Activated naive CD4-positive, alpha-beta T cell treated with anti-CD3 and anti-CD28 coated beads for 36 hours (primary cell): Measurements from ENCODE around the gene ASH1L. TPM values are rescaled to one million over a fixed set of nuclear protein-coding genes. Genes with fewer than 3 reads are reported as not detected.
"Not testable (repeated sequence)": the region's sequence is repeated elsewhere in the genome, so short reads cannot be mapped to it uniquely, and the experiment has no call there.

Source experiments
- CTCF ChIA-PET: fragments of 350-600 bp; sonication (Branson Sonifier 250); formaldehyde crosslinking; loops from one replicate; lab custom pipeline; 2021; ENCODE audit warnings: antibody characterized with exemption; lab: Charles Lee
- DNase-seq: peaks from one replicate; pipeline ENCODE4 v3.0.0-alpha.2; 2020
- H3K27ac Mint-ChIP-seq: one replicate; pipeline ENCODE4 v1.8.0; 2021; ENCODE audit warnings: mild to moderate bottlenecking, mixed read lengths
- H3K27me3 Mint-ChIP-seq: one replicate; pipeline ENCODE4 v1.8.0; 2021; ENCODE audit warnings: low read depth, mixed read lengths
- H3K36me3 Mint-ChIP-seq: one replicate; pipeline ENCODE4 v1.8.0; 2021; ENCODE audit warnings: low read depth, mixed read lengths
- H3K4me1 Mint-ChIP-seq: one replicate; pipeline ENCODE4 v1.8.0; 2021; ENCODE audit warnings: low read depth, mixed read lengths
- H3K4me3 Mint-ChIP-seq: one replicate; pipeline ENCODE4 v1.8.0; 2021; ENCODE audit warnings: mild to moderate bottlenecking, moderate library complexity, mixed read lengths
- H3K9me3 Mint-ChIP-seq: one replicate; pipeline ENCODE4 v1.8.0; 2021; ENCODE audit warnings: mixed read lengths
- intact Hi-C: fragments of 100-400 bp; cut with micrococcal nuclease; formaldehyde crosslinking; loops from one replicate; pipeline ENCODE4 v1.15.1; 2023
- total RNA-seq, 2 experiments: library from RNA; stranded (reverse); gene quantifications; one replicate each; pipeline ENCODE4 v1.2.3, GENCODE V29; 2021

The ASH1L gene
- total RNA-seq, 2 experiments from 2014 or later, result 27.4 to 27.5 TPM

- not testable (repeated sequence) for H3K9me3 Mint-ChIP-seq, H3K27ac Mint-ChIP-seq, H3K4me3 Mint-ChIP-seq, H3K27me3 Mint-ChIP-seq, H3K36me3 Mint-ChIP-seq, H3K4me1 Mint-ChIP-seq, DNase-seq
- CTCF ChIA-PET, result interaction anchor here (0.6 to 3.9 kb wide), 4 partner anchors 34 to 340 kb away, joined by 3 to 24 read pairs (median 3); no protein-coding TSS in a partner anchor
- intact Hi-C loops, result loop anchor here (1.0 to 2.0 kb wide), 2 partner anchors 266 to 384 kb away; partner anchors contain the start of gene THBS3
These were observed 28.1 kb upstream of the ASH1L start for GRCh38 chr1:155590516-155591247.

GRCh38 chr1:155589282-155589681 is 26.7 kb upstream of the ASH1L start:
- H3K27me3 Mint-ChIP-seq, H3K9me3 Mint-ChIP-seq, intact Hi-C loops, H3K4me3 Mint-ChIP-seq, H3K27ac Mint-ChIP-seq, DNase-seq, CTCF ChIA-PET, H3K36me3 Mint-ChIP-seq, H3K4me1 Mint-ChIP-seq: not testable (repeated sequence)

- H3K27ac Mint-ChIP-seq, H3K9me3 Mint-ChIP-seq, H3K4me1 Mint-ChIP-seq, DNase-seq, H3K27me3 Mint-ChIP-seq, H3K36me3 Mint-ChIP-seq, intact Hi-C loops, H3K4me3 Mint-ChIP-seq: not testable (repeated sequence)
- CTCF ChIA-PET, result interaction anchor here (0.6 to 0.7 kb wide), 3 partner anchors 44 to 1032 kb away, joined by 3 read pairs; no protein-coding TSS in a partner anchor
These were observed 21.2 kb upstream of the ASH1L start for GRCh38 chr1:155583846-155584245.

- H3K27ac Mint-ChIP-seq, H3K27me3 Mint-ChIP-seq, CTCF ChIA-PET, DNase-seq, H3K36me3 Mint-ChIP-seq, H3K9me3 Mint-ChIP-seq, intact Hi-C loops, H3K4me3 Mint-ChIP-seq: not testable (repeated sequence)
- H3K4me1 Mint-ChIP-seq, result peaks cover 13% of the 10 kb centered on the region
These were observed 13.0 kb upstream of the ASH1L start for GRCh38 chr1:155575608-155576007.

GRCh38 chr1:155574077-155574476 is 11.5 kb upstream of the ASH1L start:
- Mint-ChIP-seq H3K9me3 (no peaks in the 10 kb centered on the region), H3K27me3 (no peaks in the 10 kb centered on the region), H3K36me3 (peaks cover 3% of the 10 kb centered on the region), H3K27ac (no peak overlapping the region), H3K4me1 (peaks cover 20% of the 10 kb centered on the region), H3K4me3 (no peak overlapping the region)
- intact Hi-C loops, result no loop called here
- CTCF ChIA-PET, result no interaction called here
- DNase-seq, result no peak

GRCh38 chr1:155570593-155570990 is 8.0 kb upstream of the ASH1L start:
- Mint-ChIP-seq H3K36me3 (peaks cover 16% of the 10 kb centered on the region), H3K4me1 (peaks cover 32% of the 10 kb centered on the region), H3K27ac (no peak overlapping the region), H3K27me3 (no peaks in the 10 kb centered on the region), H3K9me3 (no peaks in the 10 kb centered on the region), H3K4me3 (no peak overlapping the region)
- DNase-seq, result no peak
- CTCF ChIA-PET, result no interaction called here
- intact Hi-C loops, result no loop called here

- peaks cover 33% of the 10 kb centered on the region for H3K4me1 Mint-ChIP-seq
- H3K9me3 Mint-ChIP-seq, result no peaks in the 10 kb centered on the region
- no peak for DNase-seq
- H3K27ac Mint-ChIP-seq, result no peak overlapping the region
- no peak overlapping the region for H3K4me3 Mint-ChIP-seq
- no peaks in the 10 kb centered on the region for H3K27me3 Mint-ChIP-seq
- intact Hi-C loops, result loop anchor here (10.0 kb wide), 2 partner anchors 55 to 295 kb away; partner anchors contain the start of genes CLK2 and HCN3
- H3K36me3 Mint-ChIP-seq, result peaks cover 19% of the 10 kb centered on the region
- CTCF ChIA-PET, result no interaction called here
These were observed 7.5 kb upstream of the ASH1L start for GRCh38 chr1:155569988-155570592.

GRCh38 chr1:155563377-155564022 is 897 bp upstream of the ASH1L start:
- Mint-ChIP-seq H3K4me1 (peaks cover 45% of the 10 kb centered on the region), H3K36me3 (peaks cover 22% of the 10 kb centered on the region), H3K27ac (peak overlapping the region; percentile 97), H3K4me3 (peak overlapping the region; percentile 100)
- intact Hi-C loops, result loop anchor here (2.0 to 10.0 kb wide), 6 partner anchors 49 to 321 kb away; partner anchors contain the start of genes CLK2 and HCN3
- CTCF ChIA-PET, H3K27me3 Mint-ChIP-seq, DNase-seq, H3K9me3 Mint-ChIP-seq: not testable (repeated sequence)

- H3K36me3 Mint-ChIP-seq, result peaks cover 24% of the 10 kb centered on the region
- peaks cover 50% of the 10 kb centered on the region for H3K4me1 Mint-ChIP-seq
- H3K9me3 Mint-ChIP-seq, H3K27me3 Mint-ChIP-seq, CTCF ChIA-PET: not testable (repeated sequence)
- DNase-seq, result peak; percentile 68
- peak overlapping the region; percentile 95 for H3K27ac Mint-ChIP-seq
- H3K4me3 Mint-ChIP-seq, result peak overlapping the region; percentile 100
- intact Hi-C loops, result loop anchor here (1.0 to 10.0 kb wide), 7 partner anchors 26 to 320 kb away; partner anchors contain the start of genes CLK2 and HCN3
These were observed 623 bp downstream of the ASH1L start for GRCh38 chr1:155561779-155562580.

GRCh38 chr1:155555915-155556314 is 6.7 kb downstream of the ASH1L start:
- H3K36me3 Mint-ChIP-seq, result peaks cover 27% of the 10 kb centered on the region
- H3K27me3 Mint-ChIP-seq, result no peaks in the 10 kb centered on the region
- CTCF ChIA-PET, result interaction anchor here (0.5 to 0.9 kb wide), 2 partner anchors 26 to 44 kb away, joined by 3 read pairs; no protein-coding TSS in a partner anchor
- no peak overlapping the region for H3K4me3 Mint-ChIP-seq
- intact Hi-C loops, result no loop called here
- no peaks in the 10 kb centered on the region for H3K9me3 Mint-ChIP-seq
- H3K27ac Mint-ChIP-seq, result no peak overlapping the region
- peaks cover 46% of the 10 kb centered on the region for H3K4me1 Mint-ChIP-seq
- DNase-seq, result no peak

GRCh38 chr1:155553349-155553748 is 9.3 kb downstream of the ASH1L start:
- H3K27ac Mint-ChIP-seq, result peak overlapping the region; percentile 48
- H3K27me3 Mint-ChIP-seq, result no peaks in the 10 kb centered on the region
- peaks cover 3% of the 10 kb centered on the region for H3K9me3 Mint-ChIP-seq
- H3K4me1 Mint-ChIP-seq, result peaks cover 41% of the 10 kb centered on the region
- DNase-seq, result no peak
- H3K4me3 Mint-ChIP-seq, result no peak overlapping the region
- CTCF ChIA-PET, result no interaction called here
- intact Hi-C loops, result loop anchor here (2.0 kb wide), 1 partner anchor 17 kb away; no protein-coding TSS in a partner anchor
- peaks cover 31% of the 10 kb centered on the region for H3K36me3 Mint-ChIP-seq

GRCh38 chr1:155548706-155549105 is 13.9 kb downstream of the ASH1L start:
- H3K4me1 Mint-ChIP-seq, result peaks cover 54% of the 10 kb centered on the region
- intact Hi-C loops, result no loop called here
- no peak for DNase-seq
- H3K9me3 Mint-ChIP-seq, result peaks cover 3% of the 10 kb centered on the region
- peaks cover 18% of the 10 kb centered on the region for H3K36me3 Mint-ChIP-seq
- no peaks in the 10 kb centered on the region for H3K27me3 Mint-ChIP-seq
- peak overlapping the region; percentile 8 for H3K27ac Mint-ChIP-seq
- H3K4me3 Mint-ChIP-seq, result no peak overlapping the region
- CTCF ChIA-PET, result no interaction called here
